GM12878 (cell line): Measurements from ENCODE around the gene TMEM121B. TPM values are rescaled to one million over a fixed set of nuclear protein-coding genes. Genes with fewer than 3 reads are reported as not detected.

ENCODE experiments used
- ATAC-seq: fragments of 200-7000 bp; cut with Tn5 transposase; 3 replicates; pipeline ENCODE4 v1.9.1; 2020; ENCODE audit warnings: mild to moderate bottlenecking, moderate library complexity
- BruUV-seq: library from RNA; stranded (reverse); fragments of 400-500 nt; replicated peaks from 2 replicates; lab custom pipeline; 2021; lab: Mats Ljungman, UMichigan
- CTCF ChIA-PET: fragments of 300-600 bp; sonication (Branson Sonifier 250); formaldehyde crosslinking; extraction: SDS; loops from one replicate; lab custom pipeline; 2021; ENCODE audit warnings: inconsistent platforms; lab: Yijun Ruan, JAX
- POLR2A ChIA-PET: fragments of 350-600 bp; formaldehyde crosslinking; extraction: SDS; loops from one replicate; lab custom pipeline; 2021; ENCODE audit warnings: inconsistent platforms; lab: Charles Lee
- RAD21 ChIA-PET: fragments of 300-600 bp; sonication (Branson Sonifier 250); formaldehyde crosslinking; loops from one replicate; lab custom pipeline; 2023; ENCODE audit warnings: antibody characterized with exemption; ENCODE audit not compliant: unreplicated experiment; lab: Charles Lee
- SMC1A ChIA-PET: fragments of 300-600 bp; sonication (Branson Sonifier 250); formaldehyde crosslinking; loops from one replicate; lab custom pipeline; 2023; ENCODE audit not compliant: unreplicated experiment, uncharacterized antibody; lab: Charles Lee
- DNase-seq: peaks from one replicate; pipeline ENCODE4 v3.0.0-alpha.2; 2011; ENCODE audit warnings: low read depth, low spot score
- FAIRE-seq: peaks from 3 replicates; lab custom pipeline; 2011; peaks lifted over from hg19 to GRCh38; lab: Jason Lieb, UNC
- H2AFZ ChIP-seq: 2 replicates; pipeline ENCODE4 v1.6.0; 2011; ENCODE audit warnings: low read depth, low read length, control low read depth; ENCODE audit not compliant: control insufficient read depth
- H3K27ac ChIP-seq: 2 replicates; pipeline ENCODE4 v1.5.1; 2011; ENCODE audit warnings: control low read depth; ENCODE audit not compliant: control insufficient read depth, insufficient read depth
- H3K27me3 ChIP-seq, 2 experiments: replicated peaks in 1 of 2; 2 replicates each; pipeline versions ENCODE4 v1.6.0 to v1.6.1; 2011; ENCODE audit warnings: low read length in 1 of 2; ENCODE audit not compliant: control insufficient read depth in 2 of 2, insufficient read depth in 2 of 2
- H3K36me3 ChIP-seq, 2 experiments: 2 replicates each; pipeline ENCODE4 v1.5.1; 2011; ENCODE audit warnings: low read length in 1 of 2; ENCODE audit not compliant: control insufficient read depth in 2 of 2, insufficient read depth in 2 of 2
- H3K4me1 ChIP-seq: 2 replicates; pipeline ENCODE4 v1.6.1; 2011; ENCODE audit warnings: mild to moderate bottlenecking, low read length, moderate library complexity, mixed read lengths; ENCODE audit not compliant: control insufficient read depth, insufficient read depth
- H3K4me2 ChIP-seq: 2 replicates; pipeline ENCODE4 v1.6.0; 2011; ENCODE audit warnings: control low read depth; ENCODE audit not compliant: control insufficient read depth, insufficient read depth
- H3K4me3 ChIP-seq: fragments of 200-600 bp; sonication (generic); 2 replicates; pipeline ENCODE4 v1.5.1; 2016
- H3K79me2 ChIP-seq: 2 replicates; pipeline ENCODE4 v1.6.0; 2011; ENCODE audit warnings: low read length; ENCODE audit not compliant: control insufficient read depth, insufficient read depth
- H3K9ac ChIP-seq: 2 replicates; pipeline ENCODE4 v1.8.0; 2011; ENCODE audit warnings: low read length, control low read depth, mixed read lengths; ENCODE audit not compliant: control insufficient read depth, insufficient read depth
- H3K9me3 ChIP-seq: replicated peaks from 3 replicates; pipeline ENCODE4 v1.5.1; 2011; ENCODE audit warnings: mild to moderate bottlenecking, low read length; ENCODE audit not compliant: control insufficient read depth, insufficient read depth
- H4K20me1 ChIP-seq: 2 replicates; pipeline ENCODE4 v1.6.0; 2011; ENCODE audit not compliant: control insufficient read depth, insufficient read depth
- E4F1 ChIP-seq: fragments of 450-650 bp; IDR thresholded peaks from 2 replicates; pipeline ENCODE4 v1.6.1; 2018; ENCODE audit warnings: borderline replicate concordance, mild to moderate bottlenecking; ENCODE audit not compliant: partially characterized antibody
- FOXK2 ChIP-seq: fragments of 450-650 bp; IDR thresholded peaks from 2 replicates; pipeline ENCODE4 v1.6.1; 2017; ENCODE audit warnings: mild to moderate bottlenecking, moderate library complexity
- MLLT1 ChIP-seq: fragments of 450-650 bp; IDR thresholded peaks from 2 replicates; pipeline ENCODE4 v1.6.1; 2016; ENCODE audit warnings: mild to moderate bottlenecking
- SMC3 ChIP-seq: IDR thresholded peaks from 2 replicates; pipeline ENCODE4 v1.6.1; 2011; ENCODE audit warnings: low read length, improper control_type of control experiment, borderline replicate concordance
- STAT1 ChIP-seq: fragments of 450-650 bp; conservative IDR thresholded peaks from 2 replicates; pipeline ENCODE4 v1.6.1; 2014; ENCODE audit warnings: antibody characterized with exemption, mild to moderate bottlenecking
- ZBED1 ChIP-seq: IDR thresholded peaks from 2 replicates; pipeline ENCODE4 v1.6.1; 2016; ENCODE audit warnings: borderline replicate concordance
- ZNF207 ChIP-seq: fragments of 450-650 bp; IDR thresholded peaks from 2 replicates; pipeline ENCODE4 v1.6.1; 2014; ENCODE audit warnings: antibody characterized with exemption, mild to moderate bottlenecking, borderline replicate concordance
- ZNF384 ChIP-seq: IDR thresholded peaks from 2 replicates; pipeline ENCODE4 v1.6.1; 2012; ENCODE audit warnings: low read depth, mild to moderate bottlenecking, low read length, improper control_type of control experiment, borderline replicate concordance
- whole genome bisulfite sequencing: methylation state at CpG from one replicate; pipeline ENCODE4 v1.1.6; 2016; ENCODE audit warnings: low lambda C conversion rate; ENCODE audit not compliant: insufficient replicate concordance, insufficient coverage; ENCODE audit errors: missing lambda C conversion rate; 5-methylcytosine and 5-hydroxymethylcytosine counted together
- in situ Hi-C: fragments of 300-500 bp; cut with MboI; formaldehyde crosslinking; loops from 9 replicates; pipeline ENCODE4 v1.14.3; 2018; ENCODE audit warnings: mixed read lengths
- intact Hi-C: fragments of 100-400 bp; cut with micrococcal nuclease; formaldehyde crosslinking; loops from one replicate; pipeline ENCODE4 v1.14.2; 2022; ENCODE audit not compliant: unreplicated experiment
- polyA plus RNA-seq, 11 experiments: library from polyadenylated mRNA; depleted of rRNA in 4 of 11; unstranded in 6 of 11; stranded (reverse) in 5 of 11; fragments of >200 nt; fragmentation: Nextera tagmentation in 4 of 11; fragmentation: Illumina TruSeq in 1 of 11; extraction: Ambion mirVana in 4 of 11; extraction: Trizol in 1 of 11; gene quantifications; 1 replicate in 1 of 11; 2 replicates in 10 of 11; pipeline versions ENCODE4 v1.2.1 to v1.2.3, GENCODE V29; 2011 to 2016; ENCODE audit warnings: inconsistent platforms in 2 of 11, missing spikeins in 2 of 11, low read depth in 1 of 11
- total RNA-seq, 4 experiments: library from RNA; depleted of rRNA in 3 of 4; stranded (reverse); fragments of >200 nt in 3 of 4; fragmentation: Illumina TruSeq in 1 of 4; extraction: Trizol in 1 of 4; gene quantifications; 2 replicates each; pipeline versions ENCODE4 v1.2.1 to v1.2.3, GENCODE V29; 2013 to 2021
- TF ChIP-seq, protein P1 (sequence below): fragments of 150-350 bp; IDR thresholded peaks from 2 replicates; pipeline ENCODE4 v1.6.1; 2014; ENCODE audit warnings: mild to moderate bottlenecking, low read depth, low read length

The TMEM121B gene
- total and polyA plus RNA-seq, 10 of the 15 experiments (the other 5 are each of a cell fraction or from before 2014, with no cell fraction given), result 0.02 to 0.10 (median 0.06) TPM; not detected in 5

- TF ChIP-seq MLLT1 (no peak), STAT1 (no peak), ZNF384 (no peak), ZBED1 (no peak)
Observed at GRCh38 chr22:17140022-17140421, 18.9 kb upstream of the TMEM121B start (continued).

- in situ Hi-C loops (no loop called here), intact Hi-C loops (no loop called here)
- peaks cover 0 to 25% of the 10 kb centered on the region in 2 experiments; a peak in 3 of 4 replicates for H3K36me3 ChIP-seq
- no peaks in the 10 kb centered on the region for H3K27me3 ChIP-seq
- POLR2A ChIA-PET, result no interaction called here
- H3K27ac ChIP-seq, result no peak overlapping the region
- H3K79me2 ChIP-seq, result no peaks in the 10 kb centered on the region
- H3K4me1 ChIP-seq, result no peaks in the 10 kb centered on the region
- ATAC-seq (no peak), DNase-seq (no peak)
- CTCF ChIA-PET, result no interaction called here
- TF ChIP-seq ZNF207 (no peak), SMC3 (no peak), E4F1 (no peak), FOXK2 (no peak)
- TF ChIP-seq, protein P1, sequence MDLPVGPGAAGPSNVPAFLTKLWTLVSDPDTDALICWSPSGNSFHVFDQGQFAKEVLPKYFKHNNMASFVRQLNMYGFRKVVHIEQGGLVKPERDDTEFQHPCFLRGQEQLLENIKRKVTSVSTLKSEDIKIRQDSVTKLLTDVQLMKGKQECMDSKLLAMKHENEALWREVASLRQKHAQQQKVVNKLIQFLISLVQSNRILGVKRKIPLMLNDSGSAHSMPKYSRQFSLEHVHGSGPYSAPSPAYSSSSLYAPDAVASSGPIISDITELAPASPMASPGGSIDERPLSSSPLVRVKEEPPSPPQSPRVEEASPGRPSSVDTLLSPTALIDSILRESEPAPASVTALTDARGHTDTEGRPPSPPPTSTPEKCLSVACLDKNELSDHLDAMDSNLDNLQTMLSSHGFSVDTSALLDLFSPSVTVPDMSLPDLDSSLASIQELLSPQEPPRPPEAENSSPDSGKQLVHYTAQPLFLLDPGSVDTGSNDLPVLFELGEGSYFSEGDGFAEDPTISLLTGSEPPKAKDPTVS, result no peak
- TF ChIP-seq, all 136 proteins: peak for 0
- ChIA-PET RAD21 (no interaction called here), SMC1A (no interaction called here)
- H3K9ac ChIP-seq, result no peak overlapping the region
- H3K9me3 ChIP-seq, result no peaks in the 10 kb centered on the region
- H3K4me2 ChIP-seq, result no peak overlapping the region
- WGBS, result 96% methylated on average over 11 of the region's 11 CpGs
- BruUV-seq, result no TSS peak
- no peak overlapping the region for H3K4me3 ChIP-seq
- no peak for FAIRE-seq
- H4K20me1 ChIP-seq, result no peaks in the 10 kb centered on the region
- H2AFZ ChIP-seq, result no peak overlapping the region
Observed at GRCh38 chr22:17138513-17138912, 17.4 kb upstream of the TMEM121B start.
